Amniotic epithelial cell (primary cell): ENCODE results near the gene GRIK2.

ENCODE experiments used
- DNase-seq: peaks from one replicate; pipeline ENCODE4 v3.0.0-alpha.2; 2010; ENCODE audit warnings: low read depth

The GRIK2 gene

DNA sequence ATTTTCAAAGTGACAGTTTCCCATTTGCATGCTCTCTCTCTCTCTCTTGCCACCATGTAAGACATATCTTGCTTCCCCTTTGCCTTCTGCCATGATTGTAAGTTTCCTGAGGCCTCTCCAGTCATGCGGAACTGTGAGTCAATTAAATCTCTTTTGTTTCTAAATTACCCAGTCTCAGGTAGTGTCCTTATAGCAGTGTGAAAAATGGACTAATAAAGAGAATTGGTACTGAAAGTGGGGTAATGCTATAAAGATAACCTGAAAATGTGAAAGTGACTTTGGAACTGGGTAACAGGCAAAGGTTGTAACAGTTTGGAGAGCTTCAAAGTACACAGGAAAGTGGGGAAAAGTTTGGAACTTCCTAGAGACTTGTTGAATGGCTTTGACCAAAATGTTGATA is 389.8 kb downstream of the GRIK2 start:
- DNase-seq: no peak

DNA sequence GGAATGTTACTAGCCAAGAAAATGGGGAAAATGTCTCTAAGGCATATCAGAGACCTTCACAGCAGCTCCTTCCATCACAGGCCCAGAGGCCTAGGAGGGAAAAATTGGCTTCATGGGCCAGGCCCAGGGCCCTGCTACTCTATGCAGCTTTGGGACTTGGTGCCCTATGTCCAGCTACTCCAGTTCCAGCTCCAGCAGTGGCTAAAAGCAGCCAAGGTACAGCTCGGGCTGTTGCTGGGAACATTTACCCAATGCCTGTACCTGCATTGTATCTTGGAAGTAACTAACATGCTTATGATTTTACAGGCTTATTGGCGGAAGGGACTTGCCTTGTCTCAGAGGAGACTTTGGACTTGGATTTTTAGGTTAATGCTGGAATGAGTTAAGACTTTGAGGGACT is 390.6 kb downstream of the GRIK2 start:
- no peak for DNase-seq

DNA sequence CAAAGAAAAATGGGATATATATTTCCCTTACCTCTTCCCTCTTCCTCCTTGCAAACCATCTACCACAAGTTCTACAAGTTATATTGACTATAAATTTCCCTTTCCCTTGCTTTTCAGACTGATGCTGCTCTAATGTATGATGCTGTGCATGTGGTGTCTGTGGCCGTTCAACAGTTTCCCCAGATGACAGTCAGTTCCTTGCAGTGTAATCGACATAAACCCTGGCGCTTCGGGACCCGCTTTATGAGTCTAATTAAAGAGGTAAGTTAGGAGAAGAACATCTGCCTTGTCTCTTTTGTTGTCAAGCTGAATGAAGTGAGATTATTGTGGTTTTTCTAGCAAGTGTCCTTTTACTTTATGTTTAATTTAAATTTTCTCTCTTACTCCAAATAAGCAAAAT is 406.0 kb downstream of the GRIK2 start:
- no peak for DNase-seq

DNA sequence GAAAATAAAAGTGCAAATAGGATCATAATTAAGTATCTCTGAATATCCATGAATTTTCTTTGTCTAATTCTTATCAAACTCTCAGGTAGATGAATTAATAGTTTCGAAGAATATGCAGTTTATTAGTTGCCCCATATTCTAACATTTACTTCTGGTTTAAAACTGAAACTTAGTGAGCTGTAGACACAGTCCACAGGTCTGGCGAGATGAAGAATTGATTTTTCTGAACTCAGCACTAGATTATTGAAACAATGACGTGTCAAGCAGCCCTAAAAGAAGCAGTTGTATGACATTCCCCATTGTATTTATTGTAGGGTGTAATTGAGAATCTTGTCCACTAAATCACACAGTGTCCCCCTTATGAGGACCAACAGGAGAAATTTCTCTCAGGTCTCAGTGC is 407.1 kb downstream of the GRIK2 start:
- DNase-seq: no peak

DNA sequence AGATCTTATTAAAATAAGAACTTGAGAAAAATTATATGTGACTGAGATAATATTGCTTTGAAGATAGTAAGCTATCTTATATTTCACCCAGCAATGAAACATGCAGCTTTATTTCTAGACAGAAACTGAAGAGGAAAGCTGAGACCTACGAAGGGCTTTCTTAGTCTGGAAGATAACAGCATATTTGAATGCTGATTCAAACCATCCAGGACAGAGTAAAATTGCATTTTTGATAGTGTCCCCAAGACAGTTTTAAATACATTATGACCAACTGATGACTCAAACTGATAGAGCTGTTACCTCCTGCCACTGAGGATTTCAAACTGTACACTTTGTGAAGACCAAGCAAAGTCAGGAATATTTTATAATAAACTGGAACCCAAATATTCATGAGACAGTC is 409.6 kb downstream of the GRIK2 start:
- DNase-seq: peak; percentile 32

DNA sequence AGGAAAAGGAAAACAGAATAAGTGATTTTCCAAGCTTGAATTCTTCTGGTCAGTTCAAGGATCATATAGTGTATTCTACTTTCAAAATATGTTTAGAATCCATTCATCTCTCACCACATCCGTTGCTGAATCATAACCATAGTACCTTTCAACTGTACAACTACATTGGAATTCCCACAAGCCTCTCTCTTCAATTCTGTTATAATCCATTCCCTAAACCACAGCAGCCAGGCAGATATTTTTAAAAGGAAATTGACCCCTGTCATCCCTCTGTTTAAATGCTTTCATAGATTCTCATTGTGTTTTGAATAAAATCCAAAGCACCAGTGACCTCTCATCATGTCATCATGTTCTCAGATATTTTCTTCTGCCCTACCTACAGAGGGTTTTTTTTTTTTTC is 412.7 kb downstream of the GRIK2 start:
- peak; percentile 84 for DNase-seq

DNA sequence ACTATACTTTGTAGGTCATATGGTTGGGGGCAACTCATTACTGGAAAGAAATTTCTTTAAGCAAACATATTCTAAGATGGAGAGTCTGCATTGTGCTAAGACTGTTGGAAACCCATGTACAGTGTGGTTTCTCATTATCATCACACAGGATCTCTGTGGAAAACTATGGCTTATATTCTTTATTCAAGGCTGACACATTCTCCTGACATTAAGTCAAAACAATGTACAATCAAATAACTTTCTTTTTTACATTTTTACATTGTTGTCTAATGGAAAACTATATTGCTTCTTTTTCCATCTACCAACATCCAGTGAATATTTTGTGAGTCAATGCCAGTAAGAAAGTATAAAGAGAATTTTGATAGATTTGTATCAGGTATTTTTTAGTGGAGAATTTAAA is 417.6 kb downstream of the GRIK2 start:
- no peak for DNase-seq

DNA sequence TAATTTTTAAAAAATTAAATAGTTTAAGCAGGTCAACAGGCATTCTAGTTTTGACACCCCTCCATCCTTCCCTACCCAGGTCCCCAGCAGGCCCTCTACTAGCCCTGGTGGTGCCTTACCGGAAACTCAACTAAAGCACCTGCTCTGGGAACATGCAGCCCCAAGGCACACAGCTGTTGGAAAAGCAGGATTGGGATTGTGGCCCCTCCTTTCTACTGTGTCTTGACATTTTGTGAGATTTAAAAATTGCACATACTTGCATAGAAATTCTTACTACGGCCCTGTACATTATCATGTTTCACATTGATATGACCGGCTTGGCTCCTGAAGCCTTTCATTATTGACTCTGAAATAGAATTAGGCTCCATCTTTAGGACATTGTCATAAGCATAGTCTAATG is 423.2 kb downstream of the GRIK2 start:
- no peak for DNase-seq

DNA sequence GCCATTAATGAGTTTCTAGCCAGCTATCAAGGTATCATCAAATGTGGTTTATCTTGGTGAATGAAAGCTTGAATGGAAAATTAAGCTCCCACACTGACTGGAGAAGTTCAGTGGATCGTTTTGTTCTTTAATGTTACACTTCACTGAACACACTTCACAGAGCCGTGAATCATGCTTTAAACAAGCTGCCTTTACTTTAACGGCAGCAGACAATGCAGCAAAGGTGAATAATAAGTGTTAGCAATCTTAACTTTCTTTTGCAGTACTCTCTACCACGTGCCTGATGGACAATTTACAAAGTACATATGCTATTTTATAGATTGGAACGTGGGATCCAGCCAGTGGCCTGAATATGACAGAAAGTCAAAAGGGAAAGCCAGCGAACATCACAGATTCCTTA is 424.5 kb downstream of the GRIK2 start:
- DNase-seq: no peak

DNA sequence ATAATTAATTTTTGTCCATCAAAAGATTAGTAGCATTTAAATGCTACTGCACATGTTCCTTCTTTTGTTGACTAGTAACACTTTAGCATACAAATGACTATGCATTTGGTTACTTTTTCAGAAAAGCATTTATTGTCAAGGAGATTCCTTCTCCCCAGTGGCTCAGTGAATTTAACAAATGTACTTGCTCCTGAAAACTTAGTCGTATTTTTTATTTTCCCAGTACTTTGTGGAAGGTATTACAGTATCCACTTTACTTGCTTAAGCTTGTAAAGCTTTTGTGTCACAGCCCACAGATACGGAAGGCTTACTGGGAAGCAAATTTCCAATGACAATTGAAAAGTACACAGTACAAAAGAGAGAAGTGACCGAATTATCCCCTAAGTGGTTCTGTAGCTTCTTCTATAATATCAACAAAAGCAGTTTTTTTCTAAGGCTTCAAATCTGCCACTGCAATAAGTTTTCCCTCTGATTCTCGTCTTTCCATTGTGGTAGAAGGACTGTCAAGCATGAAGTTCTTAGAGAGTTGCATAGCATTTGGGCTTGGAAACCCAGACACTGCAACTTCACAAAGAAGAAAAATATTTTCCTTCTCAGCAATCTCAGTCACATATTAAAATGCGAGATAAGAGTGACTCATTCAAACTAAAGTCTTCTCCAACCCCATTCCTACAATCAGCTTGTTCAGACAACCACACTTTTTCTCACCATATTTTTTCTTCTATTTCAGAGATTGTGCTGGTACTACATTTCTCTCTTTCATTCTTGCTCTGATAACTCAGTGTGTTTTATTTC is 431.2 kb downstream of the GRIK2 start:
- peak; percentile 73 for DNase-seq

DNA sequence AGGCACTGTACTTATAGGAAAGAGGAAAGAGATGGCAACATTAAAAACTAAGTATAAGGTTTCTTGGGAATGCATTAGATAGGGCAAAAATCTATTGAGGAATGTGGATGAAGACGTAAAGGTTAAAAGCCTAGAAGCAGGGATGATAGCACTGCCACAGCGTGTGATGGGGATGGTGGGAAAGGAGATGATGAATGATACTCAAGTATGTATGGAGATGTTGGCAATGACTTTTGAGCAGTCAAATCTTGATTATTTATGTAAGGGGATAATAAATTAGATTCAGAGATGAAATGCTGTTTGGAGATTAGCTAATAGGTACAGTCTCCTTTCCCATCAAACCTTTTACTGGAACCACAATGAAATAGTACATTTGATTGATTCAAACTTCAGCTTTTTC is 432.8 kb downstream of the GRIK2 start:
- peak; percentile 68 for DNase-seq

DNA sequence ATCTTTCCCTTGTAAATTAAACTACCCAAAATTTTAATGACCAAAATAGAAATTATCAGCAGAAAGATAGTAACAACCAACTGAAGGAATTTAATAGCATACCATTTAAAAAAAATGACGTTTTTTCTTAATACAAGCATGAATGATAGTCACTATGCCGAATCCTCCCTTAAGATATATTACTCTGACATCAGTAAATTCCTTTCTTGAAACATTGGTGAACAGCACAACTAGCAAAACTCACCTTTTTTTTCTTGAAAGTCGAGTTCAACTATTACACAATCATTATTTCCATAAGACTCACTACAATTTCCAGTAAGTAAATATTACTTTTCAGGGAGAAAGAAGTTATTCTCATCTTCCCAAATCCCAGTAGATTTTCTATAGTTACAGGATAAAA is 433.2 kb downstream of the GRIK2 start:
- peak; percentile 75 for DNase-seq

DNA sequence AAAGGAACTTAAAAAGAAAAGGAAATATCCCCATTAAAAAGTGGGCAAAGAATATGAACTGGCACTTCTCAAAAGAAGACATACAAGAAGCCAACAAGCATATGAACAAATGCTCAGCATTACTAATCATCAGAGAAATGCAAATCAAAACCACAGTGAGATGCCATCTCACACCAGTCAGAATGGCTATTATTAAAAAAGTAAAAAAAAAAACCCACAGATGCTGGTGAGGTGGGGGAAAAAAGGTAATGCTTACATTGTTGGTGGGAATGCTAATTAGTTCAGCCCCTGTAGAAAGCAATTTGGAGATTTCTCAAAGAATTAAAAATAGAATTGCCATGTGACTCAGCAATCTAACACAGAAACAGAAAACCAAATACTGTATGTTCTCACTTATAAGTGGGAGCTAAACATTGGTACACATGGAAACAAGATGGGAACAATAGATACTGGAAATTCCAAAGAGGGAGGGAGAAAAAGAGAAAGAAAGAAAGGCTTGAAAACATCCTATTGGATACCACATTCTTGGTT is 437.1 kb downstream of the GRIK2 start:
- DNase-seq: peak; percentile 43

DNA sequence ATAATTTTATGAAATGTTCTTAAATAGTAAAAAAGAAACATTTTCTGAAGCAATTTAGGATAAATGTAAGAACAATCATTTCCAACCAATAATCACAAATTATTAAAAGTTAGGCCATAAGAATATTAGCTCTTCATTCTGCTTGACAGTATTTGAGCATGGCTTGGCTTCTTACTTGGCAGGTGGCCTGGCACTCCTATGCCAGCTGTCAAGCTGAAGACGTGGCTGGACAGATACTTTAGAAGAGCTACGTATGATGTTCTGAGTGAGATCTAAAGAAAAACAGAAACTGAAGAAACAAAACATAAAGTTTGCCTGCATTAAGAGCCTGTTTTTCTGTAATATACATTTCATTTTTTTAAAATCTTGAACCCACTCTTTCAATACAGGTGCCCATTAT is 438.9 kb downstream of the GRIK2 start:
- DNase-seq: no peak

DNA sequence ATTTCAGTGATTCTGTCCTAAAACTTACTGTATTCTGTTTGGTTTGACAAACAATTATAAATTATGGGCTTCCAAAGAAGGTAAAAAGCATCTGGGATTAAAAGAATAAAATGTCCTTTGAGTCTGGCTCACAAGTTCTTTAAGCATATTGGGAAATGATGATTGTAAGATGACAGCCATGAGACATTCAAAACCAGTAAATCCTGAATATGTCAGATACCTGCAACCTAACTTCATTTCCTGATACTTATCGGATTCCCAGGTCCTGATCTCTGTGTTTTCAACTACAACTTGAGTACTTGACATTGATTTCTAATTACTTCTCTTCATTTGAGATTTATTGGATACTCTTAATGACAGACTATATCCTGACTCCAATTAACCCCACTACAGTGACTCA is 446.6 kb downstream of the GRIK2 start:
- no peak for DNase-seq

DNA sequence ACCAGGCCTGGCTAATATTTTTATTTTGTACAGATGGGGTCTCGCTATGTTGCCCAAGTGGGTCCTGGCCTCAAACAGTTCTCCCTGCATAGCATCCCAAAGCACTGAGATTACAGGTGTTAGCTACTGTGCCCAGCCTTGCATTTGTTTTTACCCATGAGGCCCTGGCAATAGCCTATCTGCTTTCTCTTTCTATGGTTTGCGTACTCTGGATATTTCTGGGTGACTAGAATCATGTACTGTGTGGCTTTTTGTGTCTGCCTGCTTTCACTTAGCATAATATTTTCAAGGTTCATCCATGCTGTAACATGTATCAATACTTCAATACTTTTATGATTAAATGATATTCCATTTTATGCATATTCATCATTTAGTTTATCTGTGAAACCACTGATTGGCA is 451.7 kb downstream of the GRIK2 start:
- no peak for DNase-seq

DNA sequence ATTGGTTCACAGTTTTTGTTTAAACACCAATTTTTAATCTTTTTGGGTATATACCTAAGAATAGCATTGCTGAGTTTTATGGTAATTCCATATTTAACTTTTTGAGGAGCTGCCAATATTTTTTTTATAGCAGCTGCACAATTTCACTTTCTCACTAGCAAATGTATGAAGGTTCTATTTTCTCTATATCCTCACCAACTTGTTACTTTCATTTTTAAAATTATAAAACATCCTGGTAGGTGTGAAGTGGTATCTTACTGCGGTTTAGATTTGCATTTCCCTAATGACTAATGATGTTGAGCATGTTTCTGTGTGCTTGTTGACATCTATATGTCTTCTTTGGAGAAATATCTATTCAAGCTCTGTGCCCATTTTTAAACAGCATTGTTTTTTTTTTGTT is 452.1 kb downstream of the GRIK2 start:
- DNase-seq: no peak

DNA sequence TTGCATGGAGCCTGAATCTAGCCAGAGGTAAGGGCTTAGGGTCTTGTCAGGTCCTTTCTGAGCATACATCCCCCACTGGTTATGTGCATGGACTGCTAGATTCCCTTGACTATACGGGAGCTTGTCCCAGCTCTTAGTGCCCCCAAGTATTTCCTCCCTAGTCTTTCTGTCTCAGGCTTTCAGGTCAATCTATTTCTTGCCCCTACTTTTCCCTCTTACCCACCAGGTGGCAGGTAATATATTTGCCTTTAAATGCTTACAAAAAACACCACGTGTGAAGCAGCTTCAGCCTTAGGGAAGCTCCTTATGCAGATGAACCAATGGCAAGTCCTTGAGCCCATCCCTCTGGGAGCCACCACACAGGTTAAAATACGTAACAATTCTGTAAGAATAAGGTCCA is 454.2 kb downstream of the GRIK2 start:
- DNase-seq: no peak

DNA sequence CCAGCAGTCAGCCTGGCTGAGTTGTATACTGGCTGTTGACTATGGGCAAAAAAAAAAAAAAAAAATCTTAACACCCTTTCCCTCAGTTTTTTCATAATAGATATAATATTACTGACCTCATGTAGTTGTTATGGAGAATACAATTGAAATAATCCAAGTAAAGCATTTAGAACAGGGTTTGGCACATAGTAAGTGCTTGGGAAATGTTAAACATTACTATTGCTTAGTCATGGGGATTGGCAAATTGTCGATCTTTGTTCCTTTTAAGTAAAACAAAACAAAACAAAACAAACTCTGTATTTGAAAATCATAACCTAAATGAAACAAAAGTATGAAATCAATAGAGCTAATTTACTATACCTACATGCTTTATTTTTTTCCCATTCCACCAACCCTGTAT is 458.4 kb downstream of the GRIK2 start:
- no peak for DNase-seq

DNA sequence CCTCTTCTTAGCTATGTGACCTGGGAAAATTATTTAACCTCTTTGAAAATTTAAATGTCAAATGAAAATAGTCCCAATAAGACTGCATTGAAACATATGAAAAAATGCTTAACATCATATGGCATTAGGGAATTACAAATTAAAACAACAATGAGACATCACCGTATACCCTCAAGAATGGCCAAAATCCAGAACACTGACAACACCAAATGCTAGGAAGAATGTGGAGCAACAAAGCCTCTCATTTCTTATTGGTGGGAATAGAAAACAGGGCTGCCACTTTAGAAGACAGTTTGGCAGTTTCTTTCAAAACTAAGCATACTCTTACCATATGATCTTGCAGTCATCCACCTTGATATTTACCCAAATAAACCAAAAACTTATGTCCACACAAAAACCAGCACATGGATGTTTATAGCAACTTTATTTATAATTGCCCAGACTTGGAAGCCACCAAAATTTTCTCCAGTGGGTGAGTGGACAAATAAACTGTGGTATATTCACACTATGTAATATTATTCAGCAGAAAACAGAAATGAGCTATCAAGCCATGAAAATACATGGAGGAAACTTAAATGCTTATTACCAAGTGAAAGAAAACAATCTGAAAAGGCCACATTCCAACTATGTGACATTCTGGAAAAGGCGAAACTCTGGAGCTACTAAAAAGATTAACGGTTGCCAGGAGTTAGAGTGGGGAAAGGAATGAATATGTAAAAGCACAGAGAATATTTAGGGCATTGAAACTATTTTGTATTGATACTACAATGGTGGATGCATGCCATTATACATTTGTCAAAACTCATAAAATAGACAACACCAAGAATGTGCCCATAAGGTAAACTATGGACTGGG is 459.9 kb downstream of the GRIK2 start:
- DNase-seq: no peak

DNA sequence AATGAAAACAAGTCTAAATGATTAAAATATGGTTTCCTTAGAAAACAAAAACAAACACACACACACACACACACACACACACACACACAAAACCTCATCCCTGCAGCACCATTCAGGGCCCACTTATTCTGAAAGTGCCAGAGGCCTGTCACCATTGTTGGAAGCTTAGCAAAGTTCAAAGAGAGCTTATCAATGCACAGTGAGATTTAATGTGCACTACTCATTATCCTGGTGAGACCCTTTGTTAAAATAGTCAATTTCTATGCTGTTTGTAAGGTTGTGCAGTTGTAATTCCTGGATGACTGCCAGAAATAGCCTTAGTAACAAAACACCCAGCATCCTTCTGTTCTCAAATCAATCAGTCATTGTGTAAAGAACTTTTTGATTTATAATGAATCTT is 482.9 kb downstream of the GRIK2 start:
- DNase-seq: no peak

DNA sequence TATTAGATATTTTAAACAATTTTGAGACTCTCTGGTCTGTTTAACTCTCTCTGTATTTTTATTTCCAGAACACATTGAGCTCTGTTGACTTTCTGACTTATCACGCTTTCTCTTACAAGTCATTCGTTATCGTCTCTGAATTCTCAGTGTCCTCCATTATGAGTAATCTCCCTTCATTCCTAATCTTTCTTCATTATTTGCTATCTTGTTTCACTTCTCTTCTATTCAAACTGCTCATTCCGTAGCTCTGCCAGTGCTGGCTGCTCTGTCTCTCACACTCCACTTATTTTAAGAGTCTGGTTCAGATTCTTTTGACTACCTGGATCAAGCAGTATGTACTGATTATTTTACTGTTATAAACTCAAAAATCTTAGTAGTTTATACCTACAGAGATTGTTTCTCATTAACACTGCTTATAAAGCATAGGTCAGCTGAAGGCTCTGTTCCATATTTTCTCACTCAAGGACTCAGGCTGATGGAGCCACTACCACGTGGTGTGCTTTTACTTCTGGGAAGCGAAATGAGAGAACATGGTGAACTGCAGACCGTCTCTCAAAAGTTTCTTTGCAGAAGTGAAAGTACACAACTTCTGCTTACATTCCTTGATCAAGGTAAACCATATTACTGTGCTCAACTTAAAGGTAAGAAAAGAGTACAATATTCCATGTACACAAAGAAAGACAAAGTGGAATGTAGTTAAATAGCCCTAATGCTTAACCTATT is 485.2 kb downstream of the GRIK2 start:
- DNase-seq: peak; percentile 58

DNA sequence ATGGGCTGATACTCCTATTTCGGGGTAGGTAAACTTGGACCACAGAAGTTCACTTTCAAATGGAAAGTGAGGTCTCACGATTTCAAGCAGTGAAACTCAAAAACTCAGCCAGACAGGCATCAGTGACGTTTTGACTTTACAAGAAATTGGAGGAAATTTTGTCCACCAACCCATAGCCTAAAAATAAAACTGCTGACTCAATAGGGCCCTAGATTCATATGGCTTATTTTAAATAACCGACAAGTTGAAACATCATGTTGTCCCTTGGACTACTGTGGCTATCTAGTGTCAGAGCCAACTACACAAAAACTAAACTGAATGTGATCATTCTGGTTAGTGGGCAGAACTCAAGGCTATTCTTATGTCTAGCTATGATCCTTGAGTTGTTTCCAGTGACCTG is 486.3 kb downstream of the GRIK2 start:
- no peak for DNase-seq
